ENCODE results near the gene ADGRB2. TPM values are rescaled to one million over a fixed set of nuclear protein-coding genes. Genes with fewer than 3 reads are reported as not detected.

The ADGRB2 gene
- total RNA-seq, 4 donors from 2014 or later, result 0.18 to 2.1 (median 0.86) TPM

- no peak for DNase-seq
- intact Hi-C loops (cut with DNase I), result no loop called here
- no peak for TF ChIP-seq CTCF (IDR thresholded peaks at IDR 0.05)
- TF ChIP-seq POLR2A (IDR thresholded peaks at IDR 0.05), result no peak
- WGBS, 2 donors, result 100% methylated on average over 1 of the region's 28 CpGs
- Histone ChIP-seq H3K4me3 (no peak overlapping the region), H3K9me3 (no peaks in the 10 kb centered on the region), H3K36me3 (no peaks in the 10 kb centered on the region), H3K4me1 (peaks cover 0 to 14% (median 0%) of the 10 kb centered on the region in 3 donors), H3K27me3 (peaks cover 0 to 7% (median 0%) of the 10 kb centered on the region in 4 donors), H3K27ac (no peak overlapping the region)
Measured at GRCh38 chr1:31744165-31744888, 19.8 kb downstream of the ADGRB2 start.

GRCh38 chr1:31742462-31743212, 21.5 kb downstream of the ADGRB2 start:
- 80 to 100% methylated on average over 1 to 2 of the region's 32 CpGs for WGBS, 2 donors
- H3K27me3 ChIP-seq, result no peaks in the 10 kb centered on the region
- no peak overlapping the region for H3K27ac ChIP-seq
- peaks cover 0 to 18% (median 0%) of the 10 kb centered on the region in 3 donors for H3K4me1 ChIP-seq
- no peaks in the 10 kb centered on the region for H3K9me3 ChIP-seq
- no peak for DNase-seq
- no peaks in the 10 kb centered on the region for H3K36me3 ChIP-seq
- no peak overlapping the region for H3K4me3 ChIP-seq
- intact Hi-C loops (cut with DNase I), result no loop called here
- no peak for TF ChIP-seq CTCF (IDR thresholded peaks at IDR 0.05)
- no peak for TF ChIP-seq POLR2A (IDR thresholded peaks at IDR 0.05)

- DNase-seq, result no peak
- intact Hi-C loops (cut with DNase I), result no loop called here
- Histone ChIP-seq H3K4me1 (peaks cover 4 to 24% (median 7%) of the 10 kb centered on the region in 3 donors), H3K27ac (no peak overlapping the region), H3K4me3 (no peak overlapping the region), H3K9me3 (no peaks in the 10 kb centered on the region), H3K36me3 (no peaks in the 10 kb centered on the region), H3K27me3 (no peaks in the 10 kb centered on the region)
- TF ChIP-seq CTCF (IDR thresholded peaks at IDR 0.05) (no peak), POLR2A (IDR thresholded peaks at IDR 0.05) (no peak)
- WGBS, 2 donors, result 34 to 38% methylated on average over 1 to 5 of the region's 12 CpGs
Measured at GRCh38 chr1:31739346-31739745, 24.8 kb downstream of the ADGRB2 start.

GRCh38 chr1:31736675-31737074, 27.5 kb downstream of the ADGRB2 start:
- no peak for TF ChIP-seq CTCF (IDR thresholded peaks at IDR 0.05)
- no peak for TF ChIP-seq POLR2A (IDR thresholded peaks at IDR 0.05)
- no peak overlapping the region for H3K4me3 ChIP-seq
- H3K9me3 ChIP-seq, result no peaks in the 10 kb centered on the region
- H3K36me3 ChIP-seq, result no peaks in the 10 kb centered on the region
- H3K27ac ChIP-seq, result peak overlapping the region in 1 of 4 donors; percentile 44
- H3K4me1 ChIP-seq, result peaks cover 4 to 24% (median 7%) of the 10 kb centered on the region in 3 donors
- intact Hi-C loops (cut with DNase I), result no loop called here
- H3K27me3 ChIP-seq, result no peaks in the 10 kb centered on the region
- WGBS, 2 donors, result 40 to 57% methylated on average over 1 to 8 of the region's 18 CpGs
- no peak for DNase-seq

GRCh38 chr1:31735571-31735970, 28.6 kb downstream of the ADGRB2 start:
- no peak overlapping the region for H3K4me3 ChIP-seq
- no peak overlapping the region for H3K27ac ChIP-seq
- DNase-seq, result no peak
- peaks cover 4 to 24% (median 7%) of the 10 kb centered on the region in 3 donors for H3K4me1 ChIP-seq
- TF ChIP-seq POLR2A (IDR thresholded peaks at IDR 0.05) (no peak), CTCF (IDR thresholded peaks at IDR 0.05) (no peak)
- WGBS, 2 donors, result 84 to 97% methylated on average over 7 to 9 of the region's 10 CpGs
- no peaks in the 10 kb centered on the region for H3K27me3 ChIP-seq
- no peaks in the 10 kb centered on the region for H3K36me3 ChIP-seq
- no peaks in the 10 kb centered on the region for H3K9me3 ChIP-seq
- intact Hi-C loops (cut with DNase I), result no loop called here

All from esophagus squamous epithelium (tissue), 5 donors.